Loucy (cell line): Measurements from ENCODE around the gene ANO5.

Source experiments
- EZH2phosphoT487 ChIP-seq: fragments of 200-600 bp; IDR thresholded peaks from 2 replicates; pipeline ENCODE4 v1.6.1; 2018; ENCODE audit warnings: antibody characterized with exemption, mild to moderate bottlenecking, moderate library complexity, borderline replicate concordance
- TF ChIP-seq, protein P1 (sequence below): fragments of 200-600 bp; sonication (generic); conservative IDR thresholded peaks from 2 replicates; pipeline ENCODE4 v1.5.1; 2014; ENCODE audit warnings: mild to moderate bottlenecking, antibody characterized with exemption, low read length

GRCh38 chr11:22177186-22177585 lies 15.7 kb upstream of the ANO5 start:
- TF ChIP-seq EZH2phosphoT487 = no peak
- TF ChIP-seq, protein P1, sequence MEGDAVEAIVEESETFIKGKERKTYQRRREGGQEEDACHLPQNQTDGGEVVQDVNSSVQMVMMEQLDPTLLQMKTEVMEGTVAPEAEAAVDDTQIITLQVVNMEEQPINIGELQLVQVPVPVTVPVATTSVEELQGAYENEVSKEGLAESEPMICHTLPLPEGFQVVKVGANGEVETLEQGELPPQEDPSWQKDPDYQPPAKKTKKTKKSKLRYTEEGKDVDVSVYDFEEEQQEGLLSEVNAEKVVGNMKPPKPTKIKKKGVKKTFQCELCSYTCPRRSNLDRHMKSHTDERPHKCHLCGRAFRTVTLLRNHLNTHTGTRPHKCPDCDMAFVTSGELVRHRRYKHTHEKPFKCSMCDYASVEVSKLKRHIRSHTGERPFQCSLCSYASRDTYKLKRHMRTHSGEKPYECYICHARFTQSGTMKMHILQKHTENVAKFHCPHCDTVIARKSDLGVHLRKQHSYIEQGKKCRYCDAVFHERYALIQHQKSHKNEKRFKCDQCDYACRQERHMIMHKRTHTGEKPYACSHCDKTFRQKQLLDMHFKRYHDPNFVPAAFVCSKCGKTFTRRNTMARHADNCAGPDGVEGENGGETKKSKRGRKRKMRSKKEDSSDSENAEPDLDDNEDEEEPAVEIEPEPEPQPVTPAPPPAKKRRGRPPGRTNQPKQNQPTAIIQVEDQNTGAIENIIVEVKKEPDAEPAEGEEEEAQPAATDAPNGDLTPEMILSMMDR = no peak
